Testis (tissue), 2 donors: ENCODE results near the gene AFG1L.

ENCODE experiments used
- CTCF ChIP-seq, 3 experiments: fragments of 450-650 bp in 2 of 3; fragments of 200-600 bp in 1 of 3; sonication (generic) in 1 of 3; IDR thresholded peaks; one replicate each; pipeline ENCODE4 v1.5.1; 2016 to 2019; ENCODE audit warnings: antibody characterized with exemption in 3 of 3, mild to moderate bottlenecking in 2 of 3, moderate library complexity in 1 of 3
- POLR2A ChIP-seq: fragments of 450-650 bp; IDR thresholded peaks from one replicate; pipeline ENCODE4 v1.6.1; 2017; ENCODE audit warnings: antibody characterized with exemption, mild to moderate bottlenecking, moderate library complexity

- TF ChIP-seq CTCF (IDR thresholded peaks at IDR 0.05) (no peak), POLR2A (no peak)
These were observed 8.5 kb upstream of the AFG1L start for GRCh38 chr6:108286366-108286765.
